H9 (cell line): ENCODE data around the gene TRPM8. TPM values are rescaled to one million over a fixed set of nuclear protein-coding genes. Genes with fewer than 3 reads are reported as not detected.

Experiments
- DNase-seq: peaks from one replicate; pipeline ENCODE4 v3.0.0-alpha.2; 2017
- H2AFZ ChIP-seq: one replicate; pipeline ENCODE4 v1.6.1; 2013; ENCODE audit warnings: mild to moderate bottlenecking, low read length, control low read depth, moderate library complexity
- H2AK5ac ChIP-seq: 2 replicates; pipeline ENCODE4 v1.6.1; 2013; ENCODE audit warnings: low read length, control low read depth, mixed read lengths; ENCODE audit not compliant: insufficient read length
- H2BK120ac ChIP-seq: one replicate; pipeline ENCODE4 v1.6.1; 2013; ENCODE audit warnings: low read depth, mild to moderate bottlenecking, low read length, control low read depth, inconsistent platforms; ENCODE audit not compliant: poor library complexity, severe bottlenecking
- H2BK12ac ChIP-seq: 2 replicates; pipeline ENCODE4 v1.6.1; 2013; ENCODE audit warnings: low read length, control low read depth, mixed read lengths, low read depth; ENCODE audit not compliant: insufficient read length
- H2BK15ac ChIP-seq: 2 replicates; pipeline ENCODE4 v1.6.1; 2013; ENCODE audit warnings: low read depth, low read length, control low read depth
- H2BK20ac ChIP-seq: one replicate; pipeline ENCODE4 v1.6.1; 2013; ENCODE audit warnings: low read depth, mild to moderate bottlenecking, low read length, control low read depth, inconsistent platforms; ENCODE audit not compliant: poor library complexity, severe bottlenecking
- H2BK5ac ChIP-seq: 2 replicates; pipeline ENCODE4 v1.6.1; 2013; ENCODE audit warnings: low read length, control low read depth, mixed read lengths; ENCODE audit not compliant: insufficient read length
- H3K14ac ChIP-seq: 2 replicates; pipeline ENCODE4 v1.6.1; 2013; ENCODE audit warnings: low read length, control low read depth; ENCODE audit not compliant: insufficient read depth
- H3K18ac ChIP-seq: 2 replicates; pipeline ENCODE4 v1.6.1; 2013; ENCODE audit warnings: low read depth, mild to moderate bottlenecking, mixed read lengths, low read length, control low read depth; ENCODE audit not compliant: insufficient read length
- H3K23ac ChIP-seq: 2 replicates; pipeline ENCODE4 v1.6.1; 2013; ENCODE audit warnings: low read length, control low read depth, mixed read lengths, low read depth; ENCODE audit not compliant: insufficient read length
- H3K23me2 ChIP-seq: 2 replicates; pipeline ENCODE4 v1.6.1; 2013; ENCODE audit warnings: low read depth, mild to moderate bottlenecking, mixed read lengths, low read length, control low read depth; ENCODE audit not compliant: insufficient read length, poor library complexity, severe bottlenecking
- H3K27ac ChIP-seq: 2 replicates; pipeline ENCODE4 v1.5.1; 2013; ENCODE audit warnings: low read length, control low read depth, mixed read lengths, low read depth; ENCODE audit not compliant: insufficient read length
- H3K27me3 ChIP-seq: 2 replicates; pipeline ENCODE4 v1.6.1; 2013; ENCODE audit warnings: low read length, control low read depth, inconsistent platforms; ENCODE audit not compliant: insufficient read depth
- H3K4ac ChIP-seq: 2 replicates; pipeline ENCODE4 v1.6.1; 2013; ENCODE audit warnings: low read depth, mild to moderate bottlenecking, control low read depth, inconsistent platforms, low read length, moderate library complexity
- H3K4me1 ChIP-seq: 2 replicates; pipeline ENCODE4 v1.6.1; 2013; ENCODE audit warnings: low read length, control low read depth, inconsistent platforms; ENCODE audit not compliant: insufficient read depth
- H3K4me2 ChIP-seq: 2 replicates; pipeline ENCODE4 v1.6.1; 2013; ENCODE audit warnings: low read length, control low read depth, mixed read lengths; ENCODE audit not compliant: insufficient read length, insufficient read depth
- H3K56ac ChIP-seq: 2 replicates; pipeline ENCODE4 v1.6.1; 2013; ENCODE audit warnings: low read depth, mild to moderate bottlenecking, mixed read lengths, low read length, control low read depth; ENCODE audit not compliant: insufficient read length
- H3K79me1 ChIP-seq: 2 replicates; pipeline ENCODE4 v1.6.1; 2013; ENCODE audit warnings: low read depth, mild to moderate bottlenecking, moderate library complexity, low read length, control low read depth, inconsistent platforms; ENCODE audit not compliant: insufficient read depth, poor library complexity, severe bottlenecking
- H3K79me2 ChIP-seq: 2 replicates; pipeline ENCODE4 v1.6.1; 2013; ENCODE audit warnings: low read length, control low read depth, inconsistent platforms; ENCODE audit not compliant: insufficient read depth
- H3K9ac ChIP-seq: 2 replicates; pipeline ENCODE4 v1.6.1; 2013; ENCODE audit warnings: low read length, control low read depth, mixed read lengths; ENCODE audit not compliant: insufficient read length; ENCODE audit errors: extremely low read depth
- H3K9me3 ChIP-seq: one replicate; pipeline ENCODE4 v1.6.1; 2013; ENCODE audit warnings: low read depth, low read length, inconsistent platforms; ENCODE audit not compliant: control insufficient read depth
- H3T11ph ChIP-seq: one replicate; pipeline ENCODE4 v1.6.1; 2013; ENCODE audit warnings: mild to moderate bottlenecking, low read length, control low read depth, inconsistent platforms
- H4K20me1 ChIP-seq: one replicate; pipeline ENCODE4 v1.6.1; 2013; ENCODE audit not compliant: control insufficient read depth, insufficient read length, insufficient read depth
- H4K5ac ChIP-seq: 2 replicates; pipeline ENCODE4 v1.6.1; 2013; ENCODE audit warnings: low read depth, mild to moderate bottlenecking, mixed read lengths, low read length, control low read depth; ENCODE audit not compliant: insufficient read length
- H4K8ac ChIP-seq: replicated peaks from 2 replicates; pipeline ENCODE4 v1.6.1; 2013; ENCODE audit warnings: low read length, control low read depth, mixed read lengths, low read depth; ENCODE audit not compliant: insufficient read length
- H4K91ac ChIP-seq: 2 replicates; pipeline ENCODE4 v1.6.1; 2013; ENCODE audit warnings: low read depth, mild to moderate bottlenecking, moderate library complexity, mixed read lengths, low read length, control low read depth; ENCODE audit not compliant: insufficient read length
- H3K27ac Mint-ChIP-seq, 3 experiments: 2 replicates in 2 of 3; 3 replicates in 1 of 3; pipeline ENCODE4 v1.8.0; 2020 to 2021; ENCODE audit warnings: mixed read lengths in 3 of 3, mild to moderate bottlenecking in 1 of 3, moderate library complexity in 1 of 3
- H3K27me3 Mint-ChIP-seq: 2 replicates; pipeline ENCODE4 v1.8.0; 2021; ENCODE audit warnings: low read depth, mild to moderate bottlenecking, moderate library complexity, mixed read lengths
- H3K36me3 Mint-ChIP-seq, 3 experiments: 2 replicates in 2 of 3; 3 replicates in 1 of 3; pipeline ENCODE4 v1.8.0; 2020 to 2021; ENCODE audit warnings: low read depth in 3 of 3, mixed read lengths in 3 of 3; ENCODE audit not compliant: insufficient read depth in 1 of 3
- H3K4me1 Mint-ChIP-seq, 2 experiments: 2 replicates each; pipeline ENCODE4 v1.8.0; 2020; ENCODE audit warnings: mixed read lengths in 2 of 2
- H3K4me3 Mint-ChIP-seq, 2 experiments: 2 replicates in 1 of 2; 3 replicates in 1 of 2; pipeline ENCODE4 v1.8.0; 2020 to 2021; ENCODE audit warnings: mild to moderate bottlenecking in 2 of 2, mixed read lengths in 2 of 2, moderate library complexity in 1 of 2
- H3K9me3 Mint-ChIP-seq, 2 experiments: 2 replicates in 1 of 2; 3 replicates in 1 of 2; pipeline ENCODE4 v1.8.0; 2020; ENCODE audit warnings: mild to moderate bottlenecking in 2 of 2, mixed read lengths in 2 of 2, moderate library complexity in 1 of 2
- CTCF ChIP-seq: fragments of 200-600 bp; sonication (generic); conservative IDR thresholded peaks from 3 replicates; pipeline ENCODE4 v1.8.0; 2021; ENCODE audit warnings: antibody characterized with exemption, mild to moderate bottlenecking
- WGBS: extraction: QIAGEN DNeasy Blood & Tissue Kit; methylation state at CpG from one replicate; pipeline ENCODE4 v1.1.7; 2013; ENCODE audit warnings: missing lambda C conversion rate, low lambda C conversion rate, mixed read lengths; ENCODE audit not compliant: insufficient read length; ENCODE audit errors: extremely low coverage; 5-methylcytosine and 5-hydroxymethylcytosine counted together
- total RNA-seq: library from RNA; stranded (reverse); gene quantifications from 2 replicates; pipeline ENCODE4 v1.2.1, GENCODE V29; 2021

Gene TRPM8
- total RNA-seq, 1 experiment from 2014 or later: 0.28 TPM

DNA sequence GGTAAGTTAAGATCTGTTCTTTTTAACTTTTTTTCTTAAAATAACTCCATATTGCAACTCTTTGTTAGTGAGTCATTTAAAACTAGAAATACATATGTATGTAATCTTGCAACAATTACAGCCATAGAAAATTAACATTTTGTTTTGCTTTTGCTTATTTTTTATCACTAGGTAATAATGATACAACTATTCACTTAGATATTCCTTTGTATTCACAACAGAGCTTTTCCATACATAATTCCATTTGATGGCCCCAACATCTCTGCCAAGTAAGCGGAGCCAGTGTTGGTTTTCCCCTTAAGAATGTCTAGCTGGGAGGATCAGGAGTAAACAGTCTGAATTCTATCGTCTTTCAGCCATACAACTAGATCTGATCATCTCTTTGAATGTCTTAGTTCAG, 149.4 kb downstream of the TRPM8 start:
- no peak overlapping the region for H4K8ac ChIP-seq
- H3K14ac ChIP-seq: no peak overlapping the region
- no peak overlapping the region for H3K4me2 ChIP-seq
- no peaks in the 10 kb centered on the region for H3K27me3 ChIP-seq
- no peak overlapping the region for H3T11ph ChIP-seq
- TF ChIP-seq CTCF: no peak
- WGBS: no CpG with 5 or more reads among the region's 2 CpGs
- Mint-ChIP-seq H3K27ac (no peak overlapping the region), H3K36me3 (peaks cover 1 to 4% (median 2%) of the 10 kb centered on the region in 3 experiments; a peak in 4 of 7 replicates), H3K27me3 (peaks cover 6% of the 10 kb centered on the region), H3K9me3 (peaks cover 3 to 8% of the 10 kb centered on the region in 2 experiments), H3K4me3 (no peak overlapping the region), H3K4me1 (peaks cover 4 to 8% of the 10 kb centered on the region in 2 experiments; a peak in 2 of 4 replicates)
- no peak overlapping the region for H2BK15ac ChIP-seq
- H3K4ac ChIP-seq: no peak overlapping the region
- no peaks in the 10 kb centered on the region for H3K79me1 ChIP-seq
- H3K79me2 ChIP-seq: no peaks in the 10 kb centered on the region
- H2BK20ac ChIP-seq: no peak overlapping the region
- no peaks in the 10 kb centered on the region for H3K4me1 ChIP-seq
- H3K23me2 ChIP-seq: no peaks in the 10 kb centered on the region
- H4K5ac ChIP-seq: no peak overlapping the region
- no peak overlapping the region for H2BK5ac ChIP-seq
- no peak overlapping the region for H2BK120ac ChIP-seq
- DNase-seq: no peak
- H3K18ac ChIP-seq: no peak overlapping the region
- H3K56ac ChIP-seq: no peak overlapping the region
- no peaks in the 10 kb centered on the region for H3K9me3 ChIP-seq
- no peak overlapping the region for H4K91ac ChIP-seq
- H2AK5ac ChIP-seq: no peak overlapping the region
- H2BK12ac ChIP-seq: no peak overlapping the region
- no peak overlapping the region for H2AFZ ChIP-seq
- H3K27ac ChIP-seq: no peak overlapping the region
- H3K23ac ChIP-seq: no peak overlapping the region
- no peak overlapping the region for H3K9ac ChIP-seq
- no peaks in the 10 kb centered on the region for H4K20me1 ChIP-seq

Other genes with a start within 250 kb of the TRPM8 start
- not detected in 2 replicates for gene UGT1A9, start 245.5 kb upstream of the TRPM8 start, total RNA-seq
- gene UGT1A7, start 235.5 kb upstream of the TRPM8 start, total RNA-seq: not detected in 2 replicates
- gene UGT1A6, start 224.5 kb upstream of the TRPM8 start, total RNA-seq: not detected in 2 replicates
- gene UGT1A5, start 204.5 kb upstream of the TRPM8 start, total RNA-seq: not detected in 2 replicates
- not detected in 2 replicates for gene UGT1A4, start 198.6 kb upstream of the TRPM8 start, total RNA-seq
- not detected in 2 replicates for gene UGT1A3, start 188.3 kb upstream of the TRPM8 start, total RNA-seq
- not detected in 2 replicates for gene UGT1A1, start 157.1 kb upstream of the TRPM8 start, total RNA-seq
- not detected in 2 replicates for gene MROH2A, start 139.0 kb upstream of the TRPM8 start, total RNA-seq
- 49.7 and 52.6 TPM in 2 replicates for gene HJURP, start 62.8 kb upstream of the TRPM8 start, total RNA-seq
- not detected in 2 replicates for gene SPP2, start 133.3 kb downstream of the TRPM8 start, total RNA-seq